Stimulated activated naive CD4-positive, alpha-beta T cell (primary cell): Measurements from ENCODE around the gene FGF12.

Source experiments
- DNase-seq, 6 experiments: peaks; one replicate each; lab custom pipeline; 2025; lab: John Stamatoyannopoulos, UW

FGF12 gene

GRCh38 chr3:192413461-192413860 lies 313.9 kb downstream of the FGF12 start:
- no peak for DNase-seq

- no peak for DNase-seq
Measured at GRCh38 chr3:192410684-192410960, 316.7 kb downstream of the FGF12 start.

- DNase-seq: no peak
Measured at GRCh38 chr3:192409838-192410683, 317.3 kb downstream of the FGF12 start.

GRCh38 chr3:192409201-192409837 lies 318.0 kb downstream of the FGF12 start:
- no peak for DNase-seq

- DNase-seq: no peak
Measured at GRCh38 chr3:192408647-192409200, 318.6 kb downstream of the FGF12 start.

- no peak for DNase-seq
Measured at GRCh38 chr3:192408007-192408646, 319.2 kb downstream of the FGF12 start.

- no peak for DNase-seq
Measured at GRCh38 chr3:192399767-192400166, 327.6 kb downstream of the FGF12 start.

- DNase-seq: no peak
Measured at GRCh38 chr3:192397012-192397411, 330.3 kb downstream of the FGF12 start.

GRCh38 chr3:192395506-192395905 lies 331.8 kb downstream of the FGF12 start:
- DNase-seq: no peak

- no peak for DNase-seq
Measured at GRCh38 chr3:192392986-192393385, 334.4 kb downstream of the FGF12 start.

GRCh38 chr3:192382861-192383260 lies 344.5 kb downstream of the FGF12 start:
- no peak for DNase-seq

GRCh38 chr3:192373586-192373985 lies 353.8 kb downstream of the FGF12 start:
- no peak for DNase-seq

GRCh38 chr3:192373032-192373431 lies 354.3 kb downstream of the FGF12 start:
- no peak for DNase-seq

GRCh38 chr3:192372616-192373015 lies 354.7 kb downstream of the FGF12 start:
- DNase-seq: no peak

GRCh38 chr3:192371870-192372400 lies 355.4 kb downstream of the FGF12 start:
- no peak for DNase-seq

GRCh38 chr3:192367616-192368015 lies 359.7 kb downstream of the FGF12 start:
- DNase-seq: no peak

GRCh38 chr3:192366916-192367315 lies 360.4 kb downstream of the FGF12 start:
- no peak for DNase-seq

- no peak for DNase-seq
Measured at GRCh38 chr3:192365571-192365970, 361.8 kb downstream of the FGF12 start.

GRCh38 chr3:192364316-192364715 lies 363.0 kb downstream of the FGF12 start:
- DNase-seq: no peak

GRCh38 chr3:192354687-192355086 lies 372.7 kb downstream of the FGF12 start:
- DNase-seq: no peak

GRCh38 chr3:192352142-192352541 lies 375.2 kb downstream of the FGF12 start:
- no peak for DNase-seq

- no peak for DNase-seq
Measured at GRCh38 chr3:192351441-192351840, 375.9 kb downstream of the FGF12 start.

GRCh38 chr3:192340031-192340430 lies 387.3 kb downstream of the FGF12 start:
- DNase-seq: no peak
